Measurements from ENCODE around the gene PMVK.
A peak's percentile ranks its signal among the peaks of the same experiment; 100 is the strongest.
"Not testable (repeated sequence)": the region's sequence is repeated elsewhere in the genome, so short reads cannot be mapped to it uniquely, and the experiment has no call there.

The PMVK gene

DNA sequence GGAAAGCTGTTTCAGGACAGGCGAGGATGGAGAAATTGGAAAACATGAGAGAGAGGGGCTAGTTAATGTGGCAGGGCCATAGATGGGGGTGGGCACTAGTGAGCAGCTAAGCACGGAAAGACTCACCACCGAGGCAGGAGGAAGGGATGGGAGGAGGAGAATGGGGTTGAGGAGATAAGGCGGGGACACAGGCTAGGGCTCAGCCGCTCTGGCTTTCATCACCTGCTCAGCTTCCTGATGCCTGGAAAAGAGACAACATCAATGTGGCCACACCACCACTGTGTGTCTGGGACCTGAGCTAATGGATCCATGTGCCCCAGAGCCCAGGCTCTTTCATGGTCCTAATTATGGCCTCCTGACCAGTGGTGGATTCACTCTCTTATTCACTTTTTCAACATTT lies 27.6 kb downstream of the PMVK start:
- TF ChIP-seq, protein P1, sequence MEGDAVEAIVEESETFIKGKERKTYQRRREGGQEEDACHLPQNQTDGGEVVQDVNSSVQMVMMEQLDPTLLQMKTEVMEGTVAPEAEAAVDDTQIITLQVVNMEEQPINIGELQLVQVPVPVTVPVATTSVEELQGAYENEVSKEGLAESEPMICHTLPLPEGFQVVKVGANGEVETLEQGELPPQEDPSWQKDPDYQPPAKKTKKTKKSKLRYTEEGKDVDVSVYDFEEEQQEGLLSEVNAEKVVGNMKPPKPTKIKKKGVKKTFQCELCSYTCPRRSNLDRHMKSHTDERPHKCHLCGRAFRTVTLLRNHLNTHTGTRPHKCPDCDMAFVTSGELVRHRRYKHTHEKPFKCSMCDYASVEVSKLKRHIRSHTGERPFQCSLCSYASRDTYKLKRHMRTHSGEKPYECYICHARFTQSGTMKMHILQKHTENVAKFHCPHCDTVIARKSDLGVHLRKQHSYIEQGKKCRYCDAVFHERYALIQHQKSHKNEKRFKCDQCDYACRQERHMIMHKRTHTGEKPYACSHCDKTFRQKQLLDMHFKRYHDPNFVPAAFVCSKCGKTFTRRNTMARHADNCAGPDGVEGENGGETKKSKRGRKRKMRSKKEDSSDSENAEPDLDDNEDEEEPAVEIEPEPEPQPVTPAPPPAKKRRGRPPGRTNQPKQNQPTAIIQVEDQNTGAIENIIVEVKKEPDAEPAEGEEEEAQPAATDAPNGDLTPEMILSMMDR (conservative IDR thresholded peaks at IDR 0.05) = no peak
- H3K27ac ChIP-seq = no peak overlapping the region

DNA sequence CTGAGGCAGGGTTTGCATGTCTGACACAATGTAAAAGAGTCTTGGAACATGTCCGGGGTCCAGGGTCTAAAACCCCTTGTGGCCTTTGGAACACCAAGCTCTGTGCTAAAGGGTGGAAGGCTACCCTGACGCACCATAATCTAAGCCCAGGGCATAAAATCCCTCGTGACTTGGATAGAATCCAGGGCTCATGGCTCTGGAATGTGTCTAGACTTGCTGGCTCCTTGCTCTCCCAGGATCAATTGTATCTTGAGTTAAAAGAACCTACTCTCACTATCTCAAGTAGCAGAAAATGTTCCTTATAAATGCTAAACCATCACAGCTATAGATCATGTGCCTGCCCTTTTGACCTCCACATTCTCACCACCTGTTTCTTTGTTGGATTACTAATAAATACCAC lies 28.4 kb downstream of the PMVK start:
- not testable (repeated sequence) for H3K27ac ChIP-seq

DNA sequence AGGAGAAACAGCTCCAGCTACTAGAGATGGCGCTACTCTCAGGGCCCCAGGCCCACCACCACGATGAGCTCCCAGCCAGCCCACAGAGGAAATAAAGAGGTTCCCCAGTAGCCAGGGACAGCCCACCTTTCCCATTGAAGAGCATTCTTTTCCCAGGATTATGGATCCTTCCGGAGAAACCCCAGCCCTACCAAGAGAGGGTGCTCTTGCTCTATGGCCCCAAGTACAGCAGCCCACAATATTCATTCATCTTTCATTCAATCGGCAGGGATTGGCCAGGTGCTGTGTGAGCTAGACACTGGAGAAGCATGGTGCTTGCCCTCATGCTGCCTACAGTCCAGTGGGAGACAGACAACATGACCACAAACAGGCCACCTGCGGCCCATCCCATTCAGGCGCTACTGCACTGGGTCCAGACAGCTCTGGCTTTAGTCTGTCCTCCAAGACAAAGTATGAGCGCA lies 29.9 kb downstream of the PMVK start:
- TF ChIP-seq, protein P1 (conservative IDR thresholded peaks at IDR 0.05) = peak; percentile 80
- no peak overlapping the region for H3K27ac ChIP-seq

DNA sequence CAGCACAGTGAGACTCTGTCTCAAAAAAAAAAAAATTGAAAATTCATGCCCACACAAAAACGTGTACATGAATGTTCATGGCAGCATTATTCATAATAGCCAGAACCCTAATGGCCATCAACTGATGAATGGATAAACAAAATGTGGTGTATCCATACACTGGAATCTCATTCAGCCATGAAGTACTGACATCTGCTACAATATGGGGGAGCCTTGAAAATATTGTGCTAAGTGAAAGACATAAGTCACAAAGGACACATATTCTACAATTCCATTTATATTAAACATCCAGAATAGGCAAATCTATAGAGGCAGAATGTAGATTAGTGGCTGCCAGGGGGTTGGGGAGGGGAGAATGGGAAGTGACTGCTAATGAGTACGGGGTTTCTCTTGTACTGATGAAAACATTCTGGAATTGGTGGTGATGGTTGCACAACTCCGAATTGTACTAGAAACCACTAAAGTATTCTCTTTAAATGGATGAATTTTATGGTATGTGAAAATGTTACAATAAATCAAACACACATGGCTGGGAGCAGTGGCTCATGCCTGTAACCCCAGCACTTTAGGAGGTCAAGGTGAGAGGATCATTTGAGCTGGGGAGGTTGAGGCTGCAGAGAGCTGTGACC lies 33.5 kb downstream of the PMVK start:
- TF ChIP-seq, protein P1 (conservative IDR thresholded peaks at IDR 0.05) = no peak
- no peak overlapping the region for H3K27ac ChIP-seq

DNA sequence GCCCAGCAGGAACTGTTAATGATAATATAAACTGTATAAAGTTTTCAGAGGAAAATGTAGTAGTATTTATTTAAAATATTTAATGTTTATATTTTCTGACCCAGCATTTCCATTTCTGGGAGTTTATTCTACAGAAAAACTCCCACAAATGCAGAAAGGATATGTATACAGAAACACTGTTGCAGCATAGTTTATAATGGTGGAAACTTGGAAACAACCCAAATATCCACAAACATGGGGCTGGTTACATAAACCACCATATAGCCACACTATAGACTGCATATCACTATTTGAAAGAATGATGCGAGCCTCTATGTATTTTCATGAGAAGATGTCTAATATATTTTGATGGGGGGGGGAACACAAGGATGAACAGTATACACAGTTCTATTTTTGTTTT lies 34.9 kb downstream of the PMVK start:
- H3K27ac ChIP-seq = no peak overlapping the region
- TF ChIP-seq, protein P1 (conservative IDR thresholded peaks at IDR 0.05) = no peak

DNA sequence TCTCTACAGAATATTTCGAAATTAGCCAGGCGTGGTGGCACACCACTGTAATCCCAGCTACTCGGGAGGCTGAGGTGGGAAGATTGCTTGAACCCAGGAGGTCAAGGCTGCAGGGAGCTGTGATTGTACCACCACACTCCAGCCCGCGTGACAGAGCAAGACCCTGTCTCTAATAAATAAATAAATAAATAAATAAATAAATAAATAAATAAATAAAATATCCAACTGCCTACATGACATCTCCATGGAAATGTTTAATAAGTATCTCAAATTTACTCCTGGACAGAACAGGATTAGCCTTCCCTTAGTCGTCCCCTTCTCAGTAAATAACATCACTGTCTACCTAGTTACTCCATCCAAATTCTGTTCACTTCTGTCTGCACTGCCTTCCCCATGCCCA lies 37.5 kb downstream of the PMVK start:
- H3K27ac ChIP-seq = no peak overlapping the region
- TF ChIP-seq, protein P1 (conservative IDR thresholded peaks at IDR 0.05) = no peak

DNA sequence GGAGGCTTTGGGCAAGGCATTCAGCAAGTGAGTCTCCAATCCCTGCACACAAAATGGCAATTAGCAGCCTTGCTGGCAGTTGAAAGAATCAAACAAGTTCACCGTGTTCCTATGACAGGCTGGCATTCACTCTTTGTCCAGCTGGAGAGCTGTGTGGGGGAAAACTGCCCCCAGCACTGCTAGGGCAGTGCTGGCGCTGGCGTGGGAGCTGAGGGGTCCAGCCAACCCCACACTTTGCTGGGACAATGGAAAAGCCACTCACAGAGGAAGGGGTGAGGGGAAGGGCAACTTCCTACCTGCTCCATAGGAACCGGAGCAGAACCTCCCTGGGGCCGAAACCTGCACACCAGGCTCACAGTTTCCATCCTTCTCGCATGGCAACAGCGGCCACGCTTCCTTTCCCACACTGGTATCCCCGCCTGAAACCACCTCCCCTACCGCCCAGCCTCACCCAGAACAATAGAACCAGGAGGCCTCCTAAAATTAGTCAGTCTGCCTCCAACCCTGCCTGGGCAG lies 39.7 kb downstream of the PMVK start:
- TF ChIP-seq, protein P1 (conservative IDR thresholded peaks at IDR 0.05) = no peak
- H3K27ac ChIP-seq = no peak overlapping the region

DNA sequence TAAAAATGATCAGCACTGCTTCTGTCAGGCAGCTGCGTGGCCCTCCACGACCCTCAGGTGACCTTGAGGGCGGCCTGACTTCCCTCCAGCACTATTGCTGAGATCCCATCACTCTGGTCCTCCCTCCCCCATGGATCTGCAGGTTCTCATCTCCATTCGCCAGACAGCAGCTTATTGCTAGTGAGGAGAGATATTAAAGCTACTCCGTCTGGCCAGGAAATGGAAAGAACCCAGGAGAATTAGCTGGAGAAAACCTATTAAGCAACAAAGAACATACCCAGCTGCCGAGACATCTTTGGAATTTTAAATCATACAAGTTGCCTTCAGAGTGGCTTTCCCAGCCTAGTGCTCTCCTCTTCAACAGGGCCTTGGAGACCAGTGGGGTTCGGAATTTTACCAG lies 40.7 kb downstream of the PMVK start:
- TF ChIP-seq, protein P1 (conservative IDR thresholded peaks at IDR 0.05) = no peak
- no peak overlapping the region for H3K27ac ChIP-seq
